Hepatocyte (in vitro differentiated cells): ENCODE results near the gene CDHR3. TPM values are rescaled to one million over a fixed set of nuclear protein-coding genes. Genes with fewer than 3 reads are reported as not detected.

Experiments
- DNase-seq: peaks from one replicate; pipeline ENCODE4 v3.0.0-alpha.2; 2016; ENCODE audit warnings: low spot score
- H2AFZ ChIP-seq: fragments of 200-600 bp; sonication (generic); 2 replicates; pipeline ENCODE4 v1.6.0; 2016; ENCODE audit warnings: antibody characterized with exemption, mild to moderate bottlenecking
- H3K27ac ChIP-seq: fragments of 200-600 bp; sonication (generic); 2 replicates; pipeline ENCODE4 v1.5.1; 2016; ENCODE audit warnings: mild to moderate bottlenecking
- H3K27me3 ChIP-seq: fragments of 200-600 bp; sonication (generic); 2 replicates; pipeline ENCODE4 v1.6.1; 2016
- H3K36me3 ChIP-seq: fragments of 200-600 bp; sonication (generic); replicated peaks from 2 replicates; pipeline ENCODE4 v1.5.1; 2016; ENCODE audit warnings: low read depth; ENCODE audit not compliant: insufficient read depth
- H3K4me1 ChIP-seq: fragments of 200-600 bp; sonication (generic); 2 replicates; pipeline ENCODE4 v1.5.1; 2016; ENCODE audit warnings: mild to moderate bottlenecking, moderate library complexity; ENCODE audit not compliant: insufficient read depth
- H3K4me2 ChIP-seq: fragments of 200-600 bp; sonication (generic); 2 replicates; pipeline ENCODE4 v1.6.0; 2016
- H3K4me3 ChIP-seq: fragments of 200-600 bp; sonication (generic); 2 replicates; pipeline ENCODE4 v1.5.1; 2016; ENCODE audit warnings: mild to moderate bottlenecking
- H3K79me2 ChIP-seq: fragments of 200-600 bp; sonication (generic); 2 replicates; pipeline ENCODE4 v1.6.0; 2017; ENCODE audit warnings: mild to moderate bottlenecking
- H3K9me2 ChIP-seq: fragments of 200-600 bp; sonication (generic); replicated peaks from 2 replicates; pipeline ENCODE4 v1.6.0; 2017; ENCODE audit warnings: mild to moderate bottlenecking; ENCODE audit not compliant: insufficient read depth
- H3K9me3 ChIP-seq: fragments of 200-600 bp; sonication (generic); 2 replicates; pipeline ENCODE4 v1.5.1; 2016; ENCODE audit warnings: low read depth, mild to moderate bottlenecking
- H4K20me1 ChIP-seq: fragments of 200-600 bp; sonication (generic); 2 replicates; pipeline ENCODE4 v1.6.0; 2016; ENCODE audit warnings: mild to moderate bottlenecking; ENCODE audit not compliant: insufficient read depth, poor library complexity, severe bottlenecking
- EZH2 ChIP-seq: fragments of 200-600 bp; sonication (generic); IDR thresholded peaks from 2 replicates; pipeline ENCODE4 v1.6.1; 2016; ENCODE audit warnings: antibody characterized with exemption, mild to moderate bottlenecking, borderline replicate concordance
- EZH2phosphoT487 ChIP-seq: fragments of 200-600 bp; sonication (generic); IDR thresholded peaks from one replicate; pipeline ENCODE4 v1.6.1; 2018; ENCODE audit warnings: antibody characterized with exemption, mild to moderate bottlenecking, low read depth, moderate library complexity; ENCODE audit not compliant: unreplicated experiment, severe bottlenecking
- WGBS: methylation state at CpG from one replicate; pipeline ENCODE4 v1.1.6; 2016; ENCODE audit warnings: low lambda C conversion rate; ENCODE audit errors: missing lambda C conversion rate; 5-methylcytosine and 5-hydroxymethylcytosine counted together
- polyA plus RNA-seq: library from polyadenylated mRNA; unstranded; fragments of >200 nt; fragmentation: Nextera tagmentation; extraction: Ambion mirVana; gene quantifications from 2 replicates; pipeline ENCODE4 v1.2.1, GENCODE V29; 2016
- total RNA-seq: library from RNA; depleted of rRNA; stranded (reverse); fragments of >200 nt; gene quantifications from 2 replicates; pipeline ENCODE4 v1.2.3, GENCODE V29; 2014
- TF ChIP-seq, protein P1 (sequence below): fragments of 200-600 bp; sonication (generic); IDR thresholded peaks from 2 replicates; pipeline ENCODE4 v1.5.1; 2016; ENCODE audit warnings: antibody characterized with exemption, mild to moderate bottlenecking; ENCODE audit not compliant: poor library complexity

CDHR3 gene
- total and polyA plus RNA-seq, 2 experiments from 2014 or later = 3.3 to 6.9 TPM

DNA sequence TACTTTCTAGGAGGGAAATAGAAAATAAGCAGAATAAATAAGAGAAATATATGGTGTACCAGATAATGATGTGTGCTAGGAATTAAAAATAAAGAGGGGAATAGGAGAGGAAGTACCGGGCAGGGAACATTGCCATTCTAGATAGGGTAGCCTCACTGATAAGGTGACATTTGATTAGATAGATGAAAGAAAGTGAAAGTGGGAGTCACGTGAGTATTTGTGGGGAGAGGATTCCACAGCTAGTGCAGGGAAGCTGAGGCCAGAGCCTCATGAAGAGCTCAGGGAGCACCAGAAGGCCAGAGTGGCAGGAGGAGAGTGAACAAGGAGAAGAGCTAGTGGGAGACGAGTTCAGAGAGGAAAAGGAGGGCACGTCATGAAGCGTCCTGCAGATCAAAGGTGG is 49.1 kb downstream of the CDHR3 start:
- Histone ChIP-seq H3K27ac (no peak overlapping the region), H3K4me2 (no peak overlapping the region), H2AFZ (no peak overlapping the region), H3K4me3 (no peak overlapping the region), H3K4me1 (peaks cover 19% of the 10 kb centered on the region), H3K9me2 (no peaks in the 10 kb centered on the region), H3K27me3 (no peaks in the 10 kb centered on the region), H3K36me3 (no peaks in the 10 kb centered on the region), H3K9me3 (no peaks in the 10 kb centered on the region), H4K20me1 (no peaks in the 10 kb centered on the region), H3K79me2 (no peaks in the 10 kb centered on the region)
- TF ChIP-seq, protein P1, sequence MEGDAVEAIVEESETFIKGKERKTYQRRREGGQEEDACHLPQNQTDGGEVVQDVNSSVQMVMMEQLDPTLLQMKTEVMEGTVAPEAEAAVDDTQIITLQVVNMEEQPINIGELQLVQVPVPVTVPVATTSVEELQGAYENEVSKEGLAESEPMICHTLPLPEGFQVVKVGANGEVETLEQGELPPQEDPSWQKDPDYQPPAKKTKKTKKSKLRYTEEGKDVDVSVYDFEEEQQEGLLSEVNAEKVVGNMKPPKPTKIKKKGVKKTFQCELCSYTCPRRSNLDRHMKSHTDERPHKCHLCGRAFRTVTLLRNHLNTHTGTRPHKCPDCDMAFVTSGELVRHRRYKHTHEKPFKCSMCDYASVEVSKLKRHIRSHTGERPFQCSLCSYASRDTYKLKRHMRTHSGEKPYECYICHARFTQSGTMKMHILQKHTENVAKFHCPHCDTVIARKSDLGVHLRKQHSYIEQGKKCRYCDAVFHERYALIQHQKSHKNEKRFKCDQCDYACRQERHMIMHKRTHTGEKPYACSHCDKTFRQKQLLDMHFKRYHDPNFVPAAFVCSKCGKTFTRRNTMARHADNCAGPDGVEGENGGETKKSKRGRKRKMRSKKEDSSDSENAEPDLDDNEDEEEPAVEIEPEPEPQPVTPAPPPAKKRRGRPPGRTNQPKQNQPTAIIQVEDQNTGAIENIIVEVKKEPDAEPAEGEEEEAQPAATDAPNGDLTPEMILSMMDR = no peak
- TF ChIP-seq EZH2 (no peak), EZH2phosphoT487 (no peak)
- DNase-seq = no peak
- 86% methylated on average over 5 of the region's 5 CpGs for WGBS

DNA sequence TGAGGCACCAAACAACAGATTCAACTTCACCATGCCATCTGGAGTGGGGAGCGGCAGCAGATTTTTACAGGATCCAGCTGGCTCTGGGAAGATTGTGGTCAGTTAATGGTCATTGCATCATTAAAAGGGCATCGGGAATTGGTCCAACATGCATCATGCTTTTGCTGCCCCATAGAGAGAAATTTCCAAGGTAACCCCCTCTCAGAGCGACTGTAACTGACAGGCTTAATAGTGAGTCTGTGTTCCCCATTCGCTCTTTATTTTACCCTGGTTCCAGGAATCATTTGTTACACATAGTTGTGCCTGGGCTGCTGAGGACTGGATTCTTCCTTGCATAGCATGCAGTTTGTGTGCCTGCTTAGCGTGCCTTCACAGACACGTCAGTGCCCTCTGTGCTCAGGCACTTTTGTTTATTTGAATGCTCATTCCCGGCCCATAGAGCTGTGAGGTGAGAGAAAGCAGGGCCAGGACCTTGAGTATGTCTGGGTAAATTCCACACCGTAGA is 49.9 kb downstream of the CDHR3 start:
- Histone ChIP-seq H3K4me3 (no peak overlapping the region), H3K36me3 (no peaks in the 10 kb centered on the region), H3K4me1 (peaks cover 19% of the 10 kb centered on the region), H4K20me1 (no peaks in the 10 kb centered on the region), H2AFZ (no peak overlapping the region), H3K9me3 (no peaks in the 10 kb centered on the region), H3K4me2 (peak overlapping the region; percentile 1), H3K27me3 (no peaks in the 10 kb centered on the region), H3K79me2 (no peaks in the 10 kb centered on the region), H3K9me2 (no peaks in the 10 kb centered on the region), H3K27ac (no peak overlapping the region)
- TF ChIP-seq EZH2phosphoT487 (no peak), EZH2 (no peak)
- TF ChIP-seq, protein P1 = no peak
- peak; percentile 26 for DNase-seq
- WGBS = 44% methylated on average over 8 of the region's 8 CpGs

DNA sequence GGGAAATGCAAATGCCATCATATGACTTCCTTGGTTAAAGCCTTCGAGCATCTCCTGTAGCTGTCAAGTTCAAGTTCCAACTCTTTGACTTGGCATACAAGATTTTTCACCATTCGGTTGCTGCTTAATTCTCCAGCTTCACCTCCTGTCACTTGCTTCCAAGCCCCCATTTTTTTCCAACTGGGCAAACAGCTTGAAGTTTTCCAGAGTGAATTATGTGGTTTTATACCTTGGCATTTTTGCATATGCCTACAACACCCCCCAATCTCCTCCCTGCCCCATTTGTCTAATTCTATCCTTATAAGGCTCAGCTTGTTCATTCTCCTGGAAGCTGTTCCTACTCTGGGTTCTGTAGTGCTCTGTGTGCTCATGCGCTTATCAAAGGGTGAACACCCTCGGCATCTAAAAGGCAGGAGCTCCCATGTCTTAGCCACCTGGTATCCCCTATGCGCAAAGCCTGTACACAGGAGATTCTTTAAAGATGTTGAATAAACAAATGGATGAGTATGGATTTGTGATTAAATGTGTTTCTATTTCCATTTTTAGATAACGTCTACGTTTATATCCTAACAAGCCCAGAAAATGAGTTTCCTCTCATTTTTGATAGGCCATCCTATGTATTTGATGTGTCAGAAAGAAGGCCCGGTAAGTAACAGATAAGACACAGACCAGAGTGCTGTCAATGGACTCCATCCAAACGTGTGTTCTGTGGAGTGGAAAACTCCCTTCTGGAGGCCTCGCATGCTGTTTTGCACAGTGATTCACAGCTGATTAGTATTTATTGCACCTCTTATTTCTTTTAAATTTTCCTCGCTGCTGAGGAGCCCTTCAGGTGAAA is 52.5 kb downstream of the CDHR3 start:
- DNase-seq = peak; percentile 32
- H2AFZ ChIP-seq = no peak overlapping the region
- H3K9me3 ChIP-seq = no peaks in the 10 kb centered on the region
- H4K20me1 ChIP-seq = peaks cover 3% of the 10 kb centered on the region
- H3K4me1 ChIP-seq = peaks cover 7% of the 10 kb centered on the region
- no peak overlapping the region for H3K27ac ChIP-seq
- H3K4me2 ChIP-seq = no peak overlapping the region
- H3K36me3 ChIP-seq = no peaks in the 10 kb centered on the region
- no peak overlapping the region for H3K4me3 ChIP-seq
- no peaks in the 10 kb centered on the region for H3K79me2 ChIP-seq
- TF ChIP-seq, protein P1 = no peak
- TF ChIP-seq EZH2 (no peak), EZH2phosphoT487 (no peak)
- no peaks in the 10 kb centered on the region for H3K9me2 ChIP-seq
- H3K27me3 ChIP-seq = no peaks in the 10 kb centered on the region
- 66% methylated on average over 11 of the region's 11 CpGs for WGBS
